IPS-NIHi7 (cell line): ENCODE data around the gene SLC47A2.
"Not testable (repeated sequence)": the region's sequence is repeated elsewhere in the genome, so short reads cannot be mapped to it uniquely, and the experiment has no call there.

Source experiments
- DNase-seq: peaks from one replicate; pipeline ENCODE4 v3.0.0; 2012; ENCODE audit warnings: mixed read lengths; ENCODE audit errors: extremely low spot score

The SLC47A2 gene

DNA sequence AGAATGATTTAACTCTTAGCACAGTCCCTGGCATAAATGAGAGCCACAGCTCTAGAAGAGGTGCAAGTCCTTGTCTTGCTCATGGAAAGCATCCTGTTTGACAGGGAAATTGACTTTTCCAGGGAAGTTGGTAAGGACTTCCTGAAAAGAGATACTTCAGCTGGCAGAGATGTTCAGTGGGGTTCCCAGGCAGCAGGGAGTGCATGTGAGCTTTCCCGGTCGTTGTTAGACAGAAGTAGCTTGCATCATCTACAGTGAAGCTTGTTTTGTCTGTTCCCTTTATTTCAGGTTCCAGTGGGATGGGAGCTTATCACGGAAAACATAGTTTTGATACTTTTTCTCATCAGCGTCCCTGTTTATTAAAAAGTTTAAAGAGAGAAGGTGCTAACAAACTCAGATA, 45.0 kb downstream of the SLC47A2 start:
- no peak for DNase-seq

DNA sequence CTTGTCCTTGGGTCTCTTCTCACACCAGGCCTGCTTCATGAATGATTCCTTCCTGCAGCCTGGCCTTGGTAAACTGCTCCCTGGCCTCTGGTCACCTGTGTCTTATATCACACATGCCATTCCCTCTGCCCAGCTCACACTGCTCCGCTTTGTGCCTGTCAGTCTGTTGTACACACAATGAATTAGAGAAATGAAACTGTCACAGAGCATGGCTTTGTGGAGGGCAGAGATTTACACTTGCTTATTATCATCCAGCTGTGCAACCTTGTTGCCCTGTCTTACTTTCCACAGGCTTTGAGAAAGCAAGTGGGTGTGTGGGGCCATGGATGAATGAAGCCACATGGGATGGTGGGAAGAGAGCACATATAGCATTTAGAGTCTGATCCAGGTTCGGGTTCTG, 45.5 kb downstream of the SLC47A2 start:
- DNase-seq = no peak

GRCh38 chr17:19669680-19670079, 46.7 kb downstream of the SLC47A2 start:
- not testable (repeated sequence) for DNase-seq

GRCh38 chr17:19664821-19665181, 51.6 kb downstream of the SLC47A2 start:
- no peak for DNase-seq

DNA sequence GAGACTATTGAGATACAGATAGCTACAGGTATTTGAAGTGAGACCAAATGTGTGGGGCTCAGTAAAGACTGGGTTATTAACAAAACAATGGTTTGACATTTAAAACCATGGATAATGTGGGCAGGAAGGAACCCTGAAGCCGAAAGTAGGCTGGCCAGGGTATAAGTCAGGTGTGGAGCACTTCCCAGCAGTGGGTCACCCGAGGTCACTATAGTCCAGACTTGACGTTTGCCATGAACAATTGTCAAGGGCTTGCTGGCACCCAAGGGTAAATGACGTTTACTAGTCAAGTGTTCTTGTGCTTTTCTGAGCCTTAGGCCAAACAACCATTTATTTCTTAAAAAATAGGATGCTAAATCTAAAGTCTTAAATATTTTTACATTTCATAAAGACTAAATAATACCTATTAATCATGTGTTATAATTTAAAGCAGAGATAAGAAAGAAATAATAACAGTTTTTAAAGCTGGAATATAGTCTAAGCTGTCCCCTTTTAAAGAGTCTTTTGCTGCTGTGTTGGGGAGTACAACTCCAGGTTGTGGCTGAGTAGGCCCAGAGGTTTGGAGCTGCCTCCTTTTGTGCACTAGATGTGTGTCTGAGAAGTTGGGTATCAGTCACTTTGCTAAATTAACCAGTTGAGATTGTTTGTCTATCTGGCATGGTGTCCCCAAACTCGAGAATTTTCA, 52.1 kb downstream of the SLC47A2 start:
- no peak for DNase-seq

DNA sequence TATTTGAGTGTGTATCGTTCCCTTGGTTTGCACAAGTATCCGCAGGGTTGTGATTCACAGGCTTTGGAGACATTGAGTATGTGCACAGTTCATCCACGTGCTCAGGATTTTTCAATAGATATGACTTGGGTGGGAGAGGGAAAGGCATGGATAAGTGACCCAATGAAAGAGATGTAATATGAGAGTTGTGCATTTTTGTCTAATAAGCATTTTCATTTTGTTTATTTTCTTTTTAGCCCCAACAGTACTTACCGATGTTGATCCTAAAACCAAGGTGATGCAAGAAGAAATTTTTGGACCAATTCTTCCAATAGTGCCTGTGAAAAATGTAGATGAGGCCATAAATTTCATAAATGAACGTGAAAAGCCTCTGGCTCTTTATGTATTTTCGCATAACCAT, 53.3 kb downstream of the SLC47A2 start:
- no peak for DNase-seq

- DNase-seq = no peak
Observed at GRCh38 chr17:19661121-19661520, 55.3 kb downstream of the SLC47A2 start.

DNA sequence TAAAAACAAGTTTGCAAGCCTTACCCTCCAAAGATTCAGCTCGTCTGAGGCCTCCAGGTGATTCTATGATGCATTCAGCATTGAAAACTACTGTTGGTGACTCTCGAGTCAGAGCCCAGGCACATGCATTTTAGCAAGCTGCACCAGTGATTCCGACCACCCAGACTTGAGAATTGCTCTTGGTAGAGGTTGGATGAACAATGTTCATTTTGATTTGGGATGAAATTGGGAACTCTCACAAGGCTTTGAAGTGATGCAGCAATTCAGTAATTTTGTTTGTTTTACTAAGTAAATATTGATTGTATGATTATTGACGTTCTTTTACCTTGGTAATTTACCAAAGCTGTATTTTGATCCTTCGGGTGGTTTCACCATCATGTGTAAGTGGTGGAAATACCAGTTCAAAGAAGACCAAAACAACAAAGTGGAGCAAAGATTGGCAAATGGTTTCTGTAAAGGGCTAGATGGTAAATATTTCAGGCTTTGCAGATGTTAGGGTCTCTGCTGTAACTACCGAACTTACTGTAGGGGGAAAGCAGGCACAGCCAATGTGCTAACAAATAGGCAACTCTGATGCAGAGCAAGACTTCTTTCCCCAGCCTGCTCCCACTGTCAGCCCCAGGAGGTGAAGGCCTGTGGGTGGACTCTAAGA, 56.0 kb downstream of the SLC47A2 start:
- no peak for DNase-seq

DNA sequence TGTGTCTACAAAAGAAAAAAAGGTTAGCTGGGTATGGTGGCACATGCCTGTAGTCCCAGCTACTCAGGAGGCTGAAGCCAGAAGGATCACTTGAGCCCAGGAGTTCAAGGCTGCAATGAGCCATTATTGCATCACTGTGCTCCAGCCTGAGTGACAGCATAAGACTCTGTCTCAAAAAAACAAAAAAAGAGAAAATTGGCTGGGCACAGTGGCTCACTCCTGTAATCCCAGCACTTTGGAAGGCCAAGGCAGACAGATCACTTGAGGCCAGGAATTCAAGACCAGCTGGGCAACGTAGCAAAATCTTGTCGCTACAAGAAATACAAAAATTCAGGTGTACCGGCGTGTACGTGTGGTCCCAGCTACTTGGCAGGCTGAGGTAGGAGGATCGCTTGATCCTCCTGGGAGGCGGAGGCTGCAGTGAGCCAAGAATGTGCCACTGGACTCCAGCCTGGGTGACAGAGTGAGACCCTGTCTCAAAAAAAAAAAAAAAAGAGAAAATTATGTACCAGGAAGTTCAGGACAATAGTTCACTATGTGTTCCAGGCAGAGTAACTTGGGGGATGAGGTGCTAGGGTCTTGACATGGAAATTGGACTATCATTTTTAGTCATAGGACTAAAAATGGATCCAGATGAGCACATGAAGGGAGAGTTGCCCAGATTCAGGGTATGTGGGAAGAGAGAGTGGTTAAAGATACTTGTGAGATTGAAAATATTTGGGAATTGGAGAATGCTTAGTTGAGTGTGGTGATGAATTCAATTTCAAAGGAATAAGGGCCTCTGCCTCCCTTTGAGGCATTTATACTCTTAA, 56.8 kb downstream of the SLC47A2 start:
- DNase-seq = no peak

GRCh38 chr17:19656851-19657581, 59.4 kb downstream of the SLC47A2 start:
- no peak for DNase-seq

DNA sequence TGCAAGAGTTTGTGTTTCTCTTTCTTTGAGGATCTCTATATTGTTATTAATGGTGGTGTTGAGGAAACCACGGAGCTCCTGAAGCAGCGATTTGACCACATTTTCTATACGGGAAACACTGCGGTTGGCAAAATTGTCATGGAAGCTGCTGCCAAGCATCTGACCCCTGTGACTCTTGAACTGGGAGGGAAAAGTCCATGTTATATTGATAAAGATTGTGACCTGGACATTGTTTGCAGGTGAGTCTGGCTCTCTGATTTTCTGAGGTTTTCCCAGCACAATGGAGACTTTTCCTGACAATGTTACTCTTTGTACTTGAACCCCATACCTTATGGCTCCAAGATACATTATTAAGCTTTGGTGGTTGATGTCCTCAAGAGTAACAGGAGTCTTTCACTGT, 60.0 kb downstream of the SLC47A2 start:
- DNase-seq = no peak

GRCh38 chr17:19654896-19655295, 61.5 kb downstream of the SLC47A2 start:
- DNase-seq = no peak

GRCh38 chr17:19654342-19654886, 62.0 kb downstream of the SLC47A2 start:
- DNase-seq = no peak

DNA sequence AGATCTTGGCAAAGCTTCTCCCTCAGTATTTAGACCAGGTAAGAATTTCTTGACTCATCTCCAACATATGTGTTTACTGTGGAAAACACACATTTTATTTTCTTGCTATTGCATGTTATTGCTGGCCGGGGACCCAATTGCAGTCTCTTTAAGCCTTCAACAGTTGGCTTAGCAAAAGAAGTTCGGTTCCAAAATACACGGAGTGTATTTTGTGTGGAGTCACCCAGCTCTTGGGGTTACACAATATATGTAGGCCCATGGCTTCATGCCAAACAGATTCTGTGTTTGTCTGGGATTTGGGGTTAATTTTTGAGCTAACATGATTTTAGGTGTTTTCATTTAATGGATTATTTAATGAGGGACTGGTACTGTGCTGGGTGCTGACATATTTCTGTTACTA, 63.8 kb downstream of the SLC47A2 start:
- DNase-seq = no peak

- no peak for DNase-seq
Observed at GRCh38 chr17:19651451-19652238, 64.7 kb downstream of the SLC47A2 start.

DNA sequence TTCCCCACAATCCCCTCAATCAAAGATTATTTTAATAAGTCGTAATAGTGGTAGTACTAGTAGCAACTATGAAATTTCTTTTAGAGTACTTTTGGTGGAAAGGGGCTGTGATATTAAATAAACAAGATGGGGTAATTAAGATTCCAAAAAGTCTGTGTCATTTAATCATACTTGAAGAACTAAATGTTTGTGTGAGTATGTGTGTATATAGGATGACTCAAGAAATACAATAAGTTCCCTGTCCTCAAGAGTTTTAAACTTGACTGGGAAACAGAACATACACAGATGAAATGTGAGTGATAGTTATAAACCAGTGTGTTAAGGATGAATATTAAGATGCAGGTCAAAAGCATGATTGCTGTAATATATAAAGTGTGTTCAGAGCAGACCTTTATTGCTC, 65.6 kb downstream of the SLC47A2 start:
- no peak for DNase-seq

- no peak for DNase-seq
Observed at GRCh38 chr17:19649274-19649541, 67.2 kb downstream of the SLC47A2 start.

DNA sequence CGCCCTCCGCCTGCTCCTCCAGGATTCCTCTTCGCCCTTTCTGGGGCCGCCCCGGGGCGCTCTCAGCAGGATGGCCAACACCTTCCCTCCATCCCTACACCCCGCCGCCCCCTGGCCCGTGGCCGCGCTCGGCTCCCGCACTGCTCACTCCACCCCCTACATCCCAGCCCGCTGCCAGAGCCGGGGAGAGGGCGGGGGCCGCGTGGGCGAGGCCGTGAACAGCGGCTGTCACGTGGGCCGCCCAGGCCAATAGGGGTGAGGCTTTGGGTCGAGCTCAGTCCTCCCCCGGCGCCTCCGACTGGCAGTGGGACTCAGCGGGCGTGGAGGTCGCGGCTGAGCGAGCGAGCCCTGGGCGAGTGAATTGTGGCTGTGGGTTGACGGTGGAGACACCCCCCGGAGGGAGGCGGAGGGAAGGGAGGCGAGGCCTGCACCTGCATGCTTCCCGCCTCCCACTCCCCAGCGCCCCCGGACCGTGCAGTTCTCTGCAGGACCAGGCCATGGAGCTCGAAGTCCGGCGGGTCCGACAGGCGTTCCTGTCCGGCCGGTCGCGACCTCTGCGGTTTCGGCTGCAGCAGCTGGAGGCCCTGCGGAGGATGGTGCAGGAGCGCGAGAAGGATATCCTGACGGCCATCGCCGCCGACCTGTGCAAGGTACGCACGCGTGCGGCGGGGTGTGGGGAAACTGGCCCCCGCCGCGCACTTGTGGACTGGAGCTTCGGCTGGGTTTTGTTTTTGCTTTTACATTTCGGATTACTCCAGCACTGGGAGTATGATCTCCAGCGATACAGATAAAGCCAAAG, 67.7 kb downstream of the SLC47A2 start, which contains the start of gene ALDH3A2:
Gene ALDH3A2 (plus strand): TSS at position 277 of the 799 bp plus-strand sequence. CDS start 221 bp downstream, at position 498.
- DNase-seq = peak; percentile 96

GRCh38 chr17:19647697-19648474, 68.5 kb downstream of the SLC47A2 start:
- DNase-seq = peak; percentile 53
